GM19035 (cell line): ENCODE measurements around the gene TOR4A.
"Not testable (repeated sequence)": the region's sequence is repeated elsewhere in the genome, so short reads cannot be mapped to it uniquely, and the experiment has no call there.

ENCODE experiments used
- ATAC-seq: cut with Tn5 transposase; IDR thresholded peaks from one replicate; pipeline ENCODE4 v1.9.1; 2021; ENCODE audit not compliant: unreplicated experiment

The TOR4A gene

GRCh38 chr9:137237759-137238726, 39.5 kb upstream of the TOR4A start:
- no peak for ATAC-seq

- ATAC-seq: not testable (repeated sequence)
These were observed 37.9 kb upstream of the TOR4A start for GRCh38 chr9:137239541-137240200.

- ATAC-seq: peak; percentile 15
These were observed 37.1 kb upstream of the TOR4A start for GRCh38 chr9:137240318-137240840.

GRCh38 chr9:137240841-137241489, 36.6 kb upstream of the TOR4A start, which contains the start of gene TUBB4B:
TUBB4B (plus strand) TSS chr9:137241287; CDS start chr9:137241361, 74 bp downstream.
- peak; percentile 70 for ATAC-seq

- no peak for ATAC-seq
These were observed 35.8 kb upstream of the TOR4A start for GRCh38 chr9:137241490-137242268.

- ATAC-seq: no peak
These were observed 35.0 kb upstream of the TOR4A start for GRCh38 chr9:137242269-137243203.

GRCh38 chr9:137243266-137243625, 34.3 kb upstream of the TOR4A start:
- not testable (repeated sequence) for ATAC-seq

GRCh38 chr9:137243626-137244485, 33.7 kb upstream of the TOR4A start:
- no peak for ATAC-seq

- ATAC-seq: no peak
These were observed 32.8 kb upstream of the TOR4A start for GRCh38 chr9:137244486-137245449.

GRCh38 chr9:137245450-137246421, 31.8 kb upstream of the TOR4A start:
- ATAC-seq: no peak

GRCh38 chr9:137247135-137247915, 30.2 kb upstream of the TOR4A start:
- ATAC-seq: no peak

GRCh38 chr9:137247916-137248175, 29.7 kb upstream of the TOR4A start:
- ATAC-seq: no peak

GRCh38 chr9:137250329-137251193, 27.0 kb upstream of the TOR4A start:
- no peak for ATAC-seq

- no peak for ATAC-seq
These were observed 26.4 kb upstream of the TOR4A start, which contains the start of gene STPG3 for GRCh38 chr9:137251194-137251461. STPG3 (plus strand) TSS chr9:137251286; CDS start chr9:137251287, 1 bp downstream.
